Hippocampal formation (tissue), 2 donors: Measurements from ENCODE around the gene DHX32.

Experiments used
- DNase-seq, 2 donors: peaks; one replicate each; lab custom pipeline; 2025; lab: John Stamatoyannopoulos, UW

Gene DHX32

DNA sequence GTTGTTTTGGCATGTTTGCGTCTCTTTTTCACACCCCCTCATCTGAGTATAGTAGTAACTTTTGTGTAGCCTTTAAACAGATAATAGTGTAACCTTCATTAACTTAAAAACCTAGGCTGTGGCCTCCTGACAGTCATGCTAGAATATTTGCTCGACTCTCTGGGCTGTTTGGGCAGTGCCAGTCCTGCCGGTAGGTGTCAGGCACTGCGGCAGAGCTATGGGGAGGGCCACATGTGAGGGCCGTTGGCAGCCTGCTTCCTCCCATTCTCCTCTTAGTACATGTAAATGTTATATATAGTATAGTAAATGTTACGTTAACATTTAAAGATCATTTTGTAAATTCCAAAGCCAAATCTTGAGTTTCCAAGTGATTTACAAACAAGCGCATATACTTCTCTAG, 31.6 kb downstream of the DHX32 start:
- DNase-seq: no peak

DNA sequence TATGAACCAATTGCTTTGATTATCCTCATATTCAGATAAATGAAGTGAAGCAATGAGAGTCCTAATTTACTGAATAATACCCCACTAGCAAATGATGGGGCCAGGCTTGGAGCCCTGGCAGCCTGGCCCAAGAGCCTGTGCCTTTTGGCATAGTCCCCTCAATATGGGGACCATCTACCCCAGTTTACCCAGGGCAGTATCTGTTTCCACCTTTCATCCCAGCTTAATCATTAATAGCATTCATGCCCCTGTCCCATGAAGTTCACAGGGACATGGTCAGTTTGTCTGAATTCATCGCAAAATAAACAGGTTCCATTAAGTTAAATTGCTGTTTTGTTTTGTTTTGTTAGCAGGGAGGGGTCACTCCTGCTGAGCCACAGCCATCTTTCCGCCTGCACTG, 32.2 kb downstream of the DHX32 start:
- DNase-seq: no peak

- DNase-seq: no peak
Measured at GRCh38 chr10:125848371-125848770, 32.7 kb downstream of the DHX32 start.

DNA sequence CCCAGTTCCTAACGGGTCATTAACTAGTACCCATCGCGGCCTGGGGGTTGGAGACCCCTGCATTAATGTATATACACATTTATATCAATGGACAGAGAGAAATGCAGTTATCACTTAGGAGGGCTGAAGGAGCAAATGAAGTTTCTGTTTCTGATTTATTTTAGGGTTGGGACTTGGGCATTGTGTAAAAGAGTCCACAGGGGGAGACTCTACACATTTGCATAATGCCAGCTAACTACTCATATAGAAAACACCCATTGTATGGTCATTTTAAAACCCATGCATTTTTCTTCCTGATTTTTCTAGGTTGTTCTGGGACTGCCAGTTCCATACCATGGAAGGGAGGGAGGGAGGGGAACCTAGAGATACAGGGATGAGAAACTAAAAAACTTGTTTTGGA, 34.2 kb downstream of the DHX32 start:
- no peak for DNase-seq

DNA sequence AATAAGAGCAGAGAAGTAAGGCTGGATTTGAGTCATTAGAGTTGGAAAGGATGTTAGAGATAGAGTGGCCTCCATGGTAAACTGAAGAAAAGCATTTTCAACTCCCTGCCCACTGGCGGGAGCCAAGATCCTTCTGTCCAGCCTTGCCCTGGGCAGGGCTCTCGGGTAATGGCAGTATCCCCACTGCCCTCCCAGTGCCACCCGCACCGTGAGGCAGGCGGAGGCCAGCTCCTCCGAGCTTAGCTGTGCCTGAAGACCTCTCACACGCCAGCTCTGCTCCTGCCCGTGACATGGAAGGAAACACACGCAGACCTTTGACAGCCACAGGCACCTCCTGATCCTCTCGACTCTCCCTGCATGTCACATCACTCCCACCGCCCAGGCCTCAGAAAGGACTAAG, 35.5 kb downstream of the DHX32 start:
- no peak for DNase-seq

DNA sequence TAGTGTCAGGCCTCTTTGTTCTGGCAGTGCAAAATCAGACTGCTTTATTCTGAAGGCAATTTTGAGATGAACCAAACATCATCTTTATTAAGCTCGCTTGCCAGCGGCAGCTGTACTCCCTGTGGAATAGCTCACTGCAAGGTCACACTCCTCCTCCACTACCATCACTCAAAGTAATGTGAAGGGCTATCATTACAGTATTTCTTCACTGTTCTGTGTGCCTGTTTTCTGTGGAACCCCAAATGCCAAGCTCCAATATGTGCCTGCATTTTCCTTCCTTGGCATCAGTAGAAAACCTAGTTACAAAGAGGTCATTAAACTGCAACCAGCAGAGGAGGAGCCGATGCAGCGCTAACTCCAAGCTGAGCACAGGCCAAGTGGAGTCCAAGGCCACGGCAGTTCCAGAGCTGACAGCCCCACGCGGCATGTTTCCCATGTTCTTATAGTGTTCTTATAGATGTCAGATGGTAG, 36.3 kb downstream of the DHX32 start:
- peak; percentile 4 to 35 for DNase-seq

DNA sequence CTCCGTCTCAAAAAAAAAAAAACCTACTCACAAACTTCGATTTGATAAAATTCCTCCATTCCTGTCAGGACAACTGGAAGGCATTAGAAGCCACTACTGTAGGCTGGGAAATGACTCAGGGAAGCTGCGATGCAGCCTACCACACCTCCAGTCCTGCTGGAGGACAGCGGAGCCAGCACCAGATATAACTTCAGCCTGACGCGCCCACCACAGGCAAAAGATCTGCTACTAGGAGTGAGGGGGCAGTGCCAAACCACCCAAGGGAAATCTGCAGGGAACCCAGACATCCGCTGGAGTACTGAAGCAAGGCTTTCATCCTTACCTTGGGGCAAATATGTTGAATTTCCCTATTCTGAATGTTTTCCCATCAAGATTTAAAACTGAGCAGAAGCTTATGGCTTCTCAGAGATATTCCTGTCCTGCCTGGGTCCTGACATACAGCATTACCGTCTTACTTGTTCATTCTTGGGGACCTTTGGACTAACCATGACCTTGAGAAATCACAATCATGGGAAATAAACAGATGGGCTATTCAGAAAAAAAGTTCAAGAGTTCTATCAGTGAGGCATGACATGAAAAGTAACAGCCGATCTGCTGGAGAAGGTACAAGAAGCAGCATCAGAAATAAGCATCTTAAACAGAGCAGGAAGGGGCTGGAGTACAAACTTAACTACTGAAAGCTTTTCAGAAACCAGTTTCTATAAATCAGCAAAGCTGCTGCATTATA, 37.3 kb downstream of the DHX32 start:
- DNase-seq: no peak

GRCh38 chr10:125840955-125841354, 40.1 kb downstream of the DHX32 start:
- no peak for DNase-seq

DNA sequence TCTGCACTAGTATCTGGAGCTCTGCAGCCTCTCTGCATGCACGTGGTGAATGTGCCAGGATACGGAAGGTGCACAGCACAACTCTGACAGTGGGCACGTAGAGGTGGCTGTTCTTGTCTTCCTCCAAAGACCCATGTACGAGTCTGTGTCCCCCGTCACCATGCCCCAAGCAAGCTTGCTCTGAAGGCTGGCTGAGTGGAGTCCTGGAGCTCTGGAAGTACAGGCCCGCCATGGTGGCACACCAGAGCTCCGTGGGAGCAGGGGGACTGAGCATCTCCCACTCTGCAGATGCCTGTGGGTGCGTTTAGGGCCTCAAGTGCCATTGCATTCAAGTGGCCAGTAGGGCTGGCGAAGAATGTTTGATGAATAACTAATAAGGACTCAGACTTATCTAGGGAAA, 40.7 kb downstream of the DHX32 start:
- no peak for DNase-seq

DNA sequence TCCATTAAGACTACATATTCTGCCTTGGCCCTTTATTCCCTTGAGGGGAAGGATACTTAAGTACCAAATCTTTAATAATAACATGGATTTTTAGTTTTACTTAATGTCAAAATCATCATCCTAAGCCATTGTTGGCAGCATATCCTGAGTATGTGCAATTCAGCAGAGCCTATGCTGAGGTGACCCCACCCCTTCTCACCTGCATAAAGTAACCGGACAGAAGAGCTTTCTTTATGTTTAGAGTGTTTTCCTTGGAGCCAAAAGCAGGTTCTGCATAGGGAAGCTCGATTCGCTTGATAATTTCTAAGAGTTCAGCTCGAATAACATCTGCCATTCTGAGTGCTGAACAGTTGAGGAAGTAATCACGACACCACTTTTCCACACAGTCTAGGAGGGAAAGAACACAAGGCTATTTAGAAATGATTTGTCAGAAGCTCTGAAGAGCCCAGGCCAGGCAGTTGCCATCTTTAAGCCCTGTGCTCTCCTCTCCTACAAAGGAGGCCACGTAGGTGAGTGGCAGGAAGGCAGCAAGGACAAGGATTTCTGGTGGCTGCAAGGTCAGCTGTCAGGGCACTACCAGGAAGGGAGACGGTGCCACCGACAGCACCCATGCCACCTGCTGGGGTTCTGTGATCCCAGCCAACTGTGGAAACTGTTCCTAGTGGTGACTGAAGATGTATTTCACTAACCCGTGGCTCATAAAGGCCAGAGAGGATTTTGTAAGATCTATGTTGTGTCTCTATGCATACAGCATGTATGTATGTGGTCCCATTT, 42.1 kb downstream of the DHX32 start:
- no peak for DNase-seq

GRCh38 chr10:125836746-125837145, 44.3 kb downstream of the DHX32 start:
- no peak for DNase-seq

- DNase-seq: no peak
Measured at GRCh38 chr10:125828311-125828710, 52.8 kb downstream of the DHX32 start.

GRCh38 chr10:125827133-125827532, 54.0 kb downstream of the DHX32 start:
- DNase-seq: no peak

GRCh38 chr10:125824736-125825135, 56.4 kb downstream of the DHX32 start:
- DNase-seq: no peak

GRCh38 chr10:125823663-125824251, 57.3 kb downstream of the DHX32 start:
- no peak for DNase-seq

DNA sequence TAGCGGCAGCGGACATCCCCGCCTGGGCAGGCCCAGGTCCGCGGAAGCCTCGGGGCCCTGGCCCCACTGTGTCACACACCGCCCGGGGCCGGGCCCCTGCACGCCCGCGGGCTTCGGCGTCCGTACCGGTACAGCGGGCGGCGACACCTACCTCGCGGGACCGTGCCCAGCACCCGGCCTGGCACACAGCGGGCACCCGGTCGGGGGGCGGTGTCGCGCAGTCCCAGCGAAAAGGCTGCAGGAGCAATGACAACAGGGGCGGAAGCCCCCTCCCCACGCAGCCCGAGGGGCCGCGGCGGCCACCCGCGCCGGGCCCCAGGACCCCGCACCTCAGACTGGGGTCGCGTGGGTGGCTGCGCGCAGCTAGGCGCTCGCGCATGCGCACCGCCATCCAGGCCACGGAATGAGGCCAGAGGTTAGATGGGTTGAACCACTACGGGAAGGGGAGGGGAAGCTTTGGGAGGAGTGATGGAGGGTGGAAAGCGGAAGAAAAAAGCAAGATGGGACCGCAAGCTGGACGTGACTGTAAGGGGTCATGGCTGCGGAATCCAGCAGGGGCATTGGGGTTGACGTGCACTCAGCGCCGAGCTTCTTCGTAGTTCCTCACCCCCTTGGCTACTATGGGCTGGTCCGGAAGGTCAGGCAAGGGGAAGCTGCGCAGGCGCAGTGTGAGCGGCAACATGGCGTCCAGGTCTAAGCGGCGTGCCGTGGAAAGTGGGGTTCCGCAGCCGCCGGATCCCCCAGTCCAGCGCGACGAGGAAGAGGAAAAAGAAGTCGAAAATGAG, 58.0 kb downstream of the DHX32 start, which contains the start of the genes BCCIP and UROS:
TSS of gene BCCIP (plus strand) at position 669 of the 785 bp plus-strand sequence. CDS start at position 681, 12 bp downstream.
TSS of gene UROS (minus strand) at position 381 of the 785 bp plus-strand sequence. CDS start 6,759 bp downstream, outside the sequence.
- DNase-seq: peak; percentile 87 to 94

DNA sequence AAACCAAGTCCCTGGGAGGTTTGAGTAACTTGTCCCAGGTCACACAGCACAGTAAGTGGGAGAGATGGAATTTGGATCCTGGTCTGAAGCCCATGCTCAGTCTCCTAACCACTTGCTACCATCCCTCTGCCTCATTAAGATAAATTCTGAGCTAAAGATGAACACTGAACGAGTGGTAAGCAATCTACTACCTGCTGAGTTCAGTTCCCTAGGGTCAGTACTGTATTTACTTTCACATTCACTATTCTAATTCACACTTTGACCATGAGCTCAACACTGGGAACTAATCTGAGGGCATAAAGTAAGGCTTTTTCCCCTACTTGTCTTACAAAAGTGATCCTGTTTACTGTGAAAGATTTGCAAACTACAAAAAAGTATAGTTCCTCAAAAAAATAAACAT, 60.4 kb downstream of the DHX32 start:
- no peak for DNase-seq

DNA sequence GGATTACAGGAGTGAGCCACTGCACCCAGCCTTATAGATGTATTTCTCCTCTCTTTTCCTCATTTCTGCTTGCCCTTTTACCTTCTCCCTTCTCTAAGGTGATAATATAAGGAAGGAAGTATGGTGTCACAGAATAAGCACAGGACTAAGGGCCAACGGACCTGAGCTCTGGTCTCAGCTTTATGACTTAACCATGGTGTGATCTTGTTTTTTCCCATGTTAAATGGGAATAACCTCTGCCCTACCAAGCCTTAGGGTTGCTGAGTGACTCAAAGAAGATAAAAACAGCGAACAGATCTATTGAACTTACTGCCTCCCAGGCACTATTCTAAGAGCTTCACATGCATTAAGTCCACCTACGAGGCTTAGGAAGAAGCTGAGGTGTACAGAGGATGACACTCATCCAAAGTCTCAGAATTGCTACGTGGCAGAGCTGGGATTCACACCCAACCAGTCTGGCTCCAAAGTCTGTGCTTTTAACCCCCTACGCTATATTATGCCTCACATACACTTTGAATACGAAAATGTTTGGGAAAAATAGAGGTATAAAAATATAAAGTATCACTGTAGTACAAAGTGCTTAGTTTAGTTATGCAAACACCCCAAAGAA, 63.6 kb downstream of the DHX32 start:
- DNase-seq: no peak

- no peak for DNase-seq
Measured at GRCh38 chr10:125816548-125816947, 64.5 kb downstream of the DHX32 start.

- DNase-seq: no peak
Measured at GRCh38 chr10:125815764-125816163, 65.3 kb downstream of the DHX32 start.

DNA sequence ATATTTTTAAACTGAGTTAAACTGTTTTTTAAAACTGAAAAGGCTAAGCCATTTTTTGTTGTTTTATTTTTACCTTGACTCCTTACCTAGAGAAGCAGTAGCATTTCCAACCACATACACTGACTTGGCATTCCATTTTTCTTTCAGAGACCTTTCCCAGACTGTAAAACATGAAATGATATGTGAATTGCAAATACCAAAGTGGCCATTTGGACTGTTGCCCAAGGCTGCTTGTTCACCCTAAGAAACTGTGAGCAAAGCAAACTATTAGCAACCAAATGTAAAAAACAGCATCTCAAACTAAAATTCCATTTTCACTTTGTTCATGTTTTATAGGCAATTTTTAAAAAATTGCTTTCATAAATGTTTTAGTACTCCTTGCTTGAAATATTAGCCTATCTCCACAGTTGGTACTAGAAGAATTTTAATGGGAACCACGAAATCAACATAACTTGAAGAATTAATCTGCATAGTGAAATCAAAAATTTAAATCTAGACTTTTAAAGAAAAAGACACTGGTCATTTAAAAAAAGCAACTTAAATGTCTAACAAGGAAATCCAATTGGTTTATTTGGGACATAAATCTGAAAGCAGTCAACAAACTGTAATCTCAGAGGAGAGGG, 68.9 kb downstream of the DHX32 start:
- no peak for DNase-seq
